B cell (primary cell): ENCODE results near the gene ILF3. TPM values are rescaled to one million over a fixed set of nuclear protein-coding genes. Genes with fewer than 3 reads are reported as not detected.

ENCODE experiments used
- ATAC-seq: fragments of 200-7000 bp; cut with Tn5 transposase; one replicate; pipeline ENCODE4 v1.10.0; 2021; ENCODE audit warnings: low read depth, mild to moderate bottlenecking, moderate number of reproducible peaks, moderate library complexity
- CTCF ChIA-PET: fragments of 350-600 bp; sonication (Branson Sonifier 250); formaldehyde crosslinking; loops from one replicate; lab custom pipeline; 2021; ENCODE audit warnings: antibody characterized with exemption, inconsistent platforms; lab: Charles Lee
- POLR2A ChIA-PET: fragments of 350-600 bp; sonication (Branson Sonifier 250); formaldehyde crosslinking; loops from one replicate; lab custom pipeline; 2021; ENCODE audit warnings: antibody characterized with exemption; lab: Charles Lee
- DNase-seq: peaks from one replicate; pipeline ENCODE4 v3.0.0; 2013
- H2AFZ ChIP-seq: 2 replicates; pipeline ENCODE4 v1.6.1; 2012; ENCODE audit warnings: mild to moderate bottlenecking, low read depth, low read length; ENCODE audit not compliant: insufficient read depth, poor library complexity, severe bottlenecking
- H3K27ac ChIP-seq, 2 donors: 1 replicate in 1 of 2; 2 replicates in 1 of 2; pipeline ENCODE4 v1.5.1; 2012 to 2013; ENCODE audit warnings: low read length in 2 of 2, mild to moderate bottlenecking in 2 of 2, moderate library complexity in 1 of 2
- H3K27me3 ChIP-seq, 4 experiments: fragments of 200-600 bp in 1 of 4; sonication (generic) in 1 of 4; replicated peaks in 1 of 4; 1 replicate in 2 of 4; 2 replicates in 2 of 4; pipeline versions ENCODE4 v1.6.1 to v1.7.0; 2013 to 2016; ENCODE audit warnings: low read length in 3 of 4, mild to moderate bottlenecking in 2 of 4, mixed read lengths in 1 of 4, moderate library complexity in 1 of 4; ENCODE audit not compliant: insufficient read depth in 4 of 4, control insufficient read depth in 3 of 4; ENCODE audit errors: control extremely low read depth in 1 of 4
- H3K36me3 ChIP-seq, 2 experiments: replicated peaks in 1 of 2; 1 replicate in 1 of 2; 2 replicates in 1 of 2; pipeline versions ENCODE4 v1.6.1 to v1.7.1; 2013; ENCODE audit warnings: low read length in 1 of 2; ENCODE audit not compliant: insufficient read depth in 2 of 2, control insufficient read depth in 1 of 2; ENCODE audit errors: control extremely low read depth in 1 of 2, extremely low read depth in 1 of 2
- H3K4me1 ChIP-seq, 2 donors: fragments of 200-600 bp in 1 of 2; sonication (generic) in 1 of 2; 1 replicate in 1 of 2; 2 replicates in 1 of 2; pipeline versions ENCODE4 v1.5.1 to v1.6.1; 2013 to 2017; ENCODE audit warnings: low read length in 2 of 2; ENCODE audit not compliant: control insufficient read depth in 2 of 2, insufficient read depth in 2 of 2
- H3K4me2 ChIP-seq: replicated peaks from 2 replicates; pipeline ENCODE3; 2012; ENCODE audit warnings: mild to moderate bottlenecking, low read depth, low read length; ENCODE audit not compliant: poor library complexity, severe bottlenecking
- H3K4me3 ChIP-seq, 5 experiments: fragments of 200-600 bp in 1 of 5; sonication (generic) in 1 of 5; 1 replicate in 3 of 5; 2 replicates in 2 of 5; pipeline versions ENCODE4 v1.5.1 to v1.7.0; 2011 to 2016; ENCODE audit warnings: low read length in 4 of 5, mild to moderate bottlenecking in 4 of 5, low read depth in 2 of 5, control low read depth in 1 of 5, moderate library complexity in 1 of 5; ENCODE audit not compliant: insufficient read depth in 1 of 5; ENCODE audit errors: control extremely low read depth in 1 of 5, extremely low read depth in 1 of 5
- H3K79me2 ChIP-seq: fragments of 200-600 bp; sonication (generic); one replicate; pipeline ENCODE4 v1.6.0; 2016; ENCODE audit warnings: low read length; ENCODE audit not compliant: control insufficient read depth, insufficient read depth
- H3K9ac ChIP-seq: fragments of 200-600 bp; sonication (generic); 2 replicates; pipeline ENCODE4 v1.6.1; 2017; ENCODE audit warnings: mild to moderate bottlenecking, low read length, moderate library complexity
- H3K9me3 ChIP-seq, 3 donors: one replicate each; pipeline versions ENCODE4 v1.6.1 to v1.7.1; 2013; ENCODE audit warnings: low read length in 2 of 3; ENCODE audit not compliant: control insufficient read depth in 2 of 3, insufficient read depth in 1 of 3; ENCODE audit errors: control extremely low read depth in 1 of 3
- H4K20me1 ChIP-seq: 2 replicates; pipeline ENCODE4 v1.6.0; 2012; ENCODE audit warnings: mild to moderate bottlenecking, low read length; ENCODE audit not compliant: insufficient read depth, control insufficient read depth, poor library complexity, severe bottlenecking
- H3K27ac Mint-ChIP-seq: one replicate; pipeline ENCODE4 v1.8.0; 2021; ENCODE audit warnings: mixed read lengths
- H3K27me3 Mint-ChIP-seq: one replicate; pipeline ENCODE4 v1.8.0; 2021; ENCODE audit warnings: mixed read lengths
- H3K4me1 Mint-ChIP-seq: one replicate; pipeline ENCODE4 v1.8.0; 2021; ENCODE audit warnings: mixed read lengths
- H3K4me3 Mint-ChIP-seq: one replicate; pipeline ENCODE4 v1.8.0; 2021; ENCODE audit warnings: mixed read lengths
- H3K9me3 Mint-ChIP-seq: one replicate; pipeline ENCODE4 v1.8.0; 2022; ENCODE audit warnings: mixed read lengths; ENCODE audit not compliant: insufficient read depth
- CTCF ChIP-seq: fragments of 200-600 bp; IDR thresholded peaks from one replicate; pipeline ENCODE4 v1.8.0; 2022; ENCODE audit warnings: antibody characterized with exemption, mild to moderate bottlenecking
- EZH2 ChIP-seq: IDR thresholded peaks from 2 replicates; pipeline ENCODE4 v1.6.1; 2012; ENCODE audit warnings: borderline replicate concordance, low read depth, mild to moderate bottlenecking, moderate library complexity, low read length; ENCODE audit not compliant: insufficient read depth, poor library complexity, severe bottlenecking
- WGBS: methylation state at CpG from one replicate; pipeline ENCODE4 v1.1.5; 2013; ENCODE audit warnings: missing lambda C conversion rate; ENCODE audit not compliant: insufficient coverage; 5-methylcytosine and 5-hydroxymethylcytosine counted together
- intact Hi-C: fragments of 100-400 bp; cut with micrococcal nuclease; formaldehyde crosslinking; loops from one replicate; pipeline ENCODE4 v1.10.0; 2022
- polyA plus RNA-seq: library from polyadenylated mRNA; depleted of rRNA; stranded (reverse); fragments of >200 nt; gene quantifications from 2 replicates; pipeline ENCODE4 v1.2.3, GENCODE V29; 2012
- total RNA-seq, 2 donors: library from RNA; stranded (reverse); fragments of 120-200 nt in 1 of 2; gene quantifications; 1 replicate in 1 of 2; 2 replicates in 1 of 2; pipeline versions ENCODE4 v1.2.3 to v1.2.4, GENCODE V29; 2013 to 2022

The ILF3 gene
- total and polyA plus RNA-seq, 2 donors (not counting 1 experiment from before 2014, with no cell fraction given): 189 to 359 TPM

GRCh38 chr19:10730932-10731331, 76.8 kb downstream of the ILF3 start:
- H3K27me3 Mint-ChIP-seq: no peaks in the 10 kb centered on the region
- peak overlapping the region; percentile 85 for H3K27ac Mint-ChIP-seq
- DNase-seq (peak; percentile 48), ATAC-seq (peak; percentile 23)
- POLR2A ChIA-PET: interaction anchor here (0.6 to 1.6 kb wide), 5 partner anchors 13 to 236 kb away, joined by 3 to 18 read pairs (median 5); partner anchors contain the start of genes DNM2 and QTRT1
- Histone ChIP-seq H3K27ac (peak overlapping the region; percentile 63 to 82), H4K20me1 (peaks cover 64% of the 10 kb centered on the region), H3K36me3 (peaks cover 6 to 18% of the 10 kb centered on the region in 2 experiments), H3K4me1 (peaks cover 39 to 60% of the 10 kb centered on the region in 2 donors), H3K9ac (peak overlapping the region; percentile 9), H3K27me3 (no peaks in the 10 kb centered on the region), H2AFZ (no peak overlapping the region), H3K79me2 (peaks cover 100% of the 10 kb centered on the region), H3K4me2 (peak overlapping the region; percentile 62), H3K9me3 (no peaks in the 10 kb centered on the region), H3K4me3 (no peak overlapping the region)
- H3K9me3 Mint-ChIP-seq: no peaks in the 10 kb centered on the region
- peak overlapping the region; percentile 84 for H3K4me3 Mint-ChIP-seq
- intact Hi-C loops: loop anchor here (1.0 kb wide), 4 partner anchors 14 to 46 kb away; partner anchors contain the start of gene QTRT1
- peaks cover 52% of the 10 kb centered on the region for H3K4me1 Mint-ChIP-seq
- WGBS: 70% methylated on average over 9 of the region's 12 CpGs
- CTCF ChIA-PET: interaction anchor here (0.6 to 3.3 kb wide), 7 partner anchors 13 to 227 kb away, joined by 3 to 12 read pairs (median 6); partner anchors contain the start of gene DNM2
- TF ChIP-seq EZH2 (no peak), CTCF (no peak)

- POLR2A ChIA-PET: interaction anchor here (0.7 kb wide), 1 partner anchor 132 kb away, joined by 5 read pairs; no protein-coding TSS in a partner anchor
- H4K20me1 ChIP-seq: peaks cover 52% of the 10 kb centered on the region
Measured at GRCh38 chr19:10735741-10736140, 81.6 kb downstream of the ILF3 start.

More at GRCh38 chr19:10735741-10736140, 81.6 kb downstream of the ILF3 start:
- H3K9ac ChIP-seq: no peak overlapping the region
- H2AFZ ChIP-seq: no peak overlapping the region
- H3K27me3 ChIP-seq: no peaks in the 10 kb centered on the region
- WGBS: 100% methylated on average over 1 of the region's 5 CpGs
- Mint-ChIP-seq H3K4me1 (peaks cover 53% of the 10 kb centered on the region), H3K9me3 (peaks cover 3% of the 10 kb centered on the region), H3K27ac (peak overlapping the region; percentile 6), H3K27me3 (no peaks in the 10 kb centered on the region), H3K4me3 (no peak overlapping the region)
- peaks cover 0 to 11% (median 0%) of the 10 kb centered on the region in 3 donors for H3K9me3 ChIP-seq
- peaks cover 52 to 79% of the 10 kb centered on the region in 2 donors for H3K4me1 ChIP-seq
- intact Hi-C loops: no loop called here
- peaks cover 2 to 10% of the 10 kb centered on the region in 2 experiments for H3K36me3 ChIP-seq
- no peak overlapping the region for H3K4me2 ChIP-seq
- H3K4me3 ChIP-seq: no peak overlapping the region
- no peak for ATAC-seq
- no peak for TF ChIP-seq EZH2
- CTCF ChIA-PET: interaction anchor here (0.8 kb wide), 1 partner anchor 18 kb away, joined by 3 read pairs; the partner anchor contains the start of gene DNM2
- DNase-seq: no peak
- H3K79me2 ChIP-seq: peaks cover 96% of the 10 kb centered on the region
- peak overlapping the region in 1 of 2 donors; percentile 49 for H3K27ac ChIP-seq
